HG03045 (cell line): ENCODE measurements around the gene IFT22.
"Not testable (repeated sequence)": the region's sequence is repeated elsewhere in the genome, so short reads cannot be mapped to it uniquely, and the experiment has no call there.

ENCODE experiments used
- ATAC-seq: cut with Tn5 transposase; IDR thresholded peaks from one replicate; pipeline ENCODE4 v1.9.1; 2021; ENCODE audit warnings: mild to moderate bottlenecking, moderate library complexity; ENCODE audit not compliant: unreplicated experiment

The IFT22 gene

GRCh38 chr7:101280912-101281311 lies 40.7 kb downstream of the IFT22 start:
- not testable (repeated sequence) for ATAC-seq

GRCh38 chr7:101278461-101279292 lies 42.9 kb downstream of the IFT22 start:
- ATAC-seq = no peak

GRCh38 chr7:101277155-101277554 lies 44.5 kb downstream of the IFT22 start:
- ATAC-seq = no peak

- ATAC-seq = no peak
Observed at GRCh38 chr7:101273206-101273605, 48.4 kb downstream of the IFT22 start.

GRCh38 chr7:101271021-101271420 lies 50.6 kb downstream of the IFT22 start:
- ATAC-seq = no peak

GRCh38 chr7:101269664-101270063 lies 51.9 kb downstream of the IFT22 start:
- ATAC-seq = no peak

GRCh38 chr7:101265622-101266516 lies 55.7 kb downstream of the IFT22 start:
- ATAC-seq = no peak

GRCh38 chr7:101264102-101264706 lies 57.4 kb downstream of the IFT22 start:
- ATAC-seq = not testable (repeated sequence)
